Activated T-cell treated with anti-CD3 and anti-CD28 coated beads, Interleukin-2, amount 50 U/mL, for 24 hours (primary cell): ENCODE measurements around the gene LCN9.

Experiments used
- DNase-seq: peaks from one replicate; pipeline ENCODE4 v3.0.0-alpha.2; 2020
- H3K27ac Mint-ChIP-seq: 2 replicates; pipeline ENCODE4 v1.8.0; 2020; ENCODE audit warnings: mild to moderate bottlenecking, mixed read lengths
- H3K27me3 Mint-ChIP-seq: 2 replicates; pipeline ENCODE4 v1.8.0; 2020; ENCODE audit warnings: mixed read lengths
- H3K36me3 Mint-ChIP-seq: 2 replicates; pipeline ENCODE4 v1.8.0; 2020; ENCODE audit warnings: low read depth, mixed read lengths
- H3K4me1 Mint-ChIP-seq: 2 replicates; pipeline ENCODE4 v1.8.0; 2020; ENCODE audit warnings: low read depth, mixed read lengths
- H3K4me3 Mint-ChIP-seq: 2 replicates; pipeline ENCODE4 v1.8.0; 2020; ENCODE audit warnings: mild to moderate bottlenecking, moderate library complexity, mixed read lengths
- H3K9me3 Mint-ChIP-seq: 2 replicates; pipeline ENCODE4 v1.8.0; 2020; ENCODE audit warnings: mixed read lengths

The LCN9 gene

GRCh38 chr9:135707252-135708138, 44.4 kb downstream of the LCN9 start:
- H3K4me3 Mint-ChIP-seq, result no peak overlapping the region
- no peaks in the 10 kb centered on the region for H3K4me1 Mint-ChIP-seq
- peaks cover 21% of the 10 kb centered on the region for H3K27me3 Mint-ChIP-seq
- no peak overlapping the region for H3K27ac Mint-ChIP-seq
- no peak for DNase-seq
- no peaks in the 10 kb centered on the region for H3K9me3 Mint-ChIP-seq
- H3K36me3 Mint-ChIP-seq, result no peaks in the 10 kb centered on the region

GRCh38 chr9:135708164-135708563, 45.1 kb downstream of the LCN9 start:
- peaks cover 19% of the 10 kb centered on the region for H3K27me3 Mint-ChIP-seq
- H3K27ac Mint-ChIP-seq, result no peak overlapping the region
- H3K36me3 Mint-ChIP-seq, result no peaks in the 10 kb centered on the region
- DNase-seq, result no peak
- H3K4me3 Mint-ChIP-seq, result no peak overlapping the region
- no peaks in the 10 kb centered on the region for H3K4me1 Mint-ChIP-seq
- no peaks in the 10 kb centered on the region for H3K9me3 Mint-ChIP-seq

GRCh38 chr9:135711391-135711790, 48.3 kb downstream of the LCN9 start:
- no peaks in the 10 kb centered on the region for H3K4me1 Mint-ChIP-seq
- no peaks in the 10 kb centered on the region for H3K36me3 Mint-ChIP-seq
- H3K27ac Mint-ChIP-seq, result no peak overlapping the region
- no peaks in the 10 kb centered on the region for H3K9me3 Mint-ChIP-seq
- no peak overlapping the region for H3K4me3 Mint-ChIP-seq
- DNase-seq, result no peak
- peaks cover 34% of the 10 kb centered on the region for H3K27me3 Mint-ChIP-seq

GRCh38 chr9:135711881-135712280, 48.8 kb downstream of the LCN9 start:
- H3K36me3 Mint-ChIP-seq, result no peaks in the 10 kb centered on the region
- no peak overlapping the region for H3K27ac Mint-ChIP-seq
- H3K27me3 Mint-ChIP-seq, result peaks cover 39% of the 10 kb centered on the region
- no peak overlapping the region for H3K4me3 Mint-ChIP-seq
- no peak for DNase-seq
- no peaks in the 10 kb centered on the region for H3K9me3 Mint-ChIP-seq
- no peaks in the 10 kb centered on the region for H3K4me1 Mint-ChIP-seq

GRCh38 chr9:135712613-135713295, 49.6 kb downstream of the LCN9 start:
- Mint-ChIP-seq H3K27ac (no peak overlapping the region), H3K4me1 (no peaks in the 10 kb centered on the region)

GRCh38 chr9:135714242-135715055, 51.3 kb downstream of the LCN9 start:
- no peak overlapping the region for H3K27ac Mint-ChIP-seq
- no peak for DNase-seq
- no peak overlapping the region for H3K4me3 Mint-ChIP-seq
- H3K36me3 Mint-ChIP-seq, result no peaks in the 10 kb centered on the region
- peaks cover 51% of the 10 kb centered on the region for H3K27me3 Mint-ChIP-seq
- no peaks in the 10 kb centered on the region for H3K9me3 Mint-ChIP-seq
- H3K4me1 Mint-ChIP-seq, result no peaks in the 10 kb centered on the region

More at GRCh38 chr9:135712613-135713295, 49.6 kb downstream of the LCN9 start:
- Mint-ChIP-seq H3K27me3 (peaks cover 44% of the 10 kb centered on the region), H3K36me3 (no peaks in the 10 kb centered on the region), H3K9me3 (no peaks in the 10 kb centered on the region), H3K4me3 (no peak overlapping the region)
- DNase-seq, result no peak

GRCh38 chr9:135715056-135715595, 52.0 kb downstream of the LCN9 start:
- Mint-ChIP-seq H3K36me3 (no peaks in the 10 kb centered on the region), H3K9me3 (no peaks in the 10 kb centered on the region), H3K4me3 (no peak overlapping the region), H3K27ac (no peak overlapping the region), H3K4me1 (no peaks in the 10 kb centered on the region), H3K27me3 (peaks cover 51% of the 10 kb centered on the region)
- no peak for DNase-seq

- no peak for DNase-seq
- no peaks in the 10 kb centered on the region for H3K4me1 Mint-ChIP-seq
- no peaks in the 10 kb centered on the region for H3K9me3 Mint-ChIP-seq
- H3K4me3 Mint-ChIP-seq, result no peak overlapping the region
- no peak overlapping the region for H3K27ac Mint-ChIP-seq
- H3K27me3 Mint-ChIP-seq, result peaks cover 51% of the 10 kb centered on the region
- no peaks in the 10 kb centered on the region for H3K36me3 Mint-ChIP-seq
These were observed 52.9 kb downstream of the LCN9 start for GRCh38 chr9:135716045-135716444.
